CD4-positive, alpha-beta T cell treated with Interleukin-6 for 4 hours (primary cell): ENCODE data around the gene BANF1.
A peak's percentile ranks its signal among the peaks of the same experiment; 100 is the strongest.
"Not testable (repeated sequence)": the region's sequence is repeated elsewhere in the genome, so short reads cannot be mapped to it uniquely, and the experiment has no call there.

Experiments used
- DNase-seq: peaks from one replicate; pipeline ENCODE4 v3.0.0-alpha.2; 2020; ENCODE audit warnings: mixed read lengths

Gene BANF1

DNA sequence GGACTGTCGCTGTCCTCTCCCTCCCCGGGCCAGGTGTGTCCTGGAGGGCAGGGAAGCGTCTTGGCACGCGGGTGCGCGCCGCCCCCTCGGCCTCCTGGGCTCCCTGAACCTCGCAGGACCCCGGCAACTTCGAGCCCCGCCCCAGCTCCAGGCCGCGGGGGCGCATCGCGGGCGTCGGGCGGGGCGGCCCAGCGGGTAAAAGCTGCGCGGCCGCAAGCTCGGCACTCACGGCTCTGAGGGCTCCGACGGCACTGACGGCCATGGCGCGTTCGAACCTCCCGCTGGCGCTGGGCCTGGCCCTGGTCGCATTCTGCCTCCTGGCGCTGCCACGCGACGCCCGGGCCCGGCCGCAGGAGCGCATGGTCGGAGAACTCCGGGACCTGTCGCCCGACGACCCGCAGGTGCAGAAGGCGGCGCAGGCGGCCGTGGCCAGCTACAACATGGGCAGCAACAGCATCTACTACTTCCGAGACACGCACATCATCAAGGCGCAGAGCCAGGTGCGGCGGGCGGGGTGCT is 9.5 kb downstream of the BANF1 start, which contains the start of gene CST6:
Gene CST6 (plus strand): TSS at position 224 of the 519 bp plus-strand sequence. CDS start 37 bp downstream, at position 261.
- DNase-seq = no peak

DNA sequence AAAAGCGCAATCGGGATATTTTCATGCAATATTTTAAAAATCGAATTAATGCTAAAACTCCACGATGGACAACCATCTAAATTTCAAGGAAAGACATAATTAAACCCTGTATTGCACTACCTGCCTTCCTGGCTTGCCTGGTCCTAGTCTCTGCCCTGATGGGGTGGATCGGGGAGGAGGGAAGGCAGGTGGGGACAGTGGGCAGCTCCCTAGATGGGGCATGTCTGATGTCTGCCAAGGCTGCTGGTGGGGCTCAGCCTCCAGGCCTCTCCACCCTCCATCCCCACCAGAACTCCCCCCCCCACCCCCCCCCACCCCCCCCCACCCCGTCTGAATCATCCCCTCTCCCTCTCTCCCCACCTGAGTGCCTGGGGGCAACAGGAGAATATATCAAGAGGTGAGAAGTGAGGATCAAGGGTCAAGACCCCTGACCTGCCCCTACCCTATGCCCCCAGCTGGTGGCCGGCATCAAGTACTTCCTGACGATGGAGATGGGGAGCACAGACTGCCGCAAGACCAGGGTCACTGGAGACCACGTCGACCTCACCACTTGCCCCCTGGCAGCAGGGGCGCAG is 10.2 kb downstream of the BANF1 start:
- DNase-seq = no peak

DNA sequence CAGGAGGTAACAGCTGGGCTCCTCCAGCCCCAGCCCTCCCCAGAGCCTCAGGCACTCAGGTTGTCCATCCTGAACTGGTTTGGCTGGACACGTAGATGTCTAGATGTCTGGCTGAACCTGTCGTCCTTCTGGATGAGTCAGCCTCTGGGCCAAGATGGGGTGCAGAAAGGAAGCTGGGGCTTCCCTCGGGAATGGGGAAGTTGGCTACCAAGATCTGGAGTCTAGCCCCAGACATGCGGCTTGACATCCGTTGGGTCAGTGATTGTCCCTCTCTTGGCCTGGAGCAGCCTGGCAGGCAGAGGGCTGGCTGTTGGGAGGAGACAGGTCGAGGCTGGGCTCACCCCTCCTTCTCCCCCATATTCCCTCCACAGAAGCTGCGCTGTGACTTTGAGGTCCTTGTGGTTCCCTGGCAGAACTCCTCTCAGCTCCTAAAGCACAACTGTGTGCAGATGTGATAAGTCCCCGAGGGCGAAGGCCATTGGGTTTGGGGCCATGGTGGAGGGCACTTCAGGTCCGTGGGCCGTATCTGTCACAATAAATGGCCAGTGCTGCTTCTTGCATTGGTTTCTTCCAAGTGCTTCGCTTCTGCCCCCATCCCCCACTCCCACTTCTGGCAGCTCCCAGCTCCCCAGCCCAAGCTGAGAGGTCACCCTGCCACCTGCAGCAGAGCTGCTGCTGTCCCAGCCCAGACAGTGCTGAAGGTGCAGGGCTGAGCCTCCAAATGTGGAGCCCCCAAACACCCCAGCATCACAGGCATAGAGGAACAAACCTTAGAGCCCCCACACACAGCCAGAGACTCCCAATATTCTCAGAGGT is 10.9 kb downstream of the BANF1 start:
- DNase-seq = no peak

DNA sequence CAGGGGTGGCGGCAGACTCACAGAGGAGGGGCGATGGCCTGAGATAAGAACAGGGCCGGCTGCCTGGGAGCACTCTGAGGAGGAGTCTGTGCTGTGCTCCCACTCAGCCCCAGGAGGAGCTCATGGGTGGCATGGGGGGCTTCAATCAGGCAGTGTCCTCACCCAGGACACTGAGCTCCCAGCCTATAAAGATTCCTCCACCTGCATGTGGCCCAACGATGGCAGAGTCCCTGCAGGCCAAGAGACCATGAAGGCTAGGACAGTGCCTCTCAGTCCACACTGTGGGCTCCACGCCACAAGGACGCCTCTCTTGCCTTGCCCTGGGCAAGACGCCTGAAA is 11.4 kb downstream of the BANF1 start:
- DNase-seq = no peak

DNA sequence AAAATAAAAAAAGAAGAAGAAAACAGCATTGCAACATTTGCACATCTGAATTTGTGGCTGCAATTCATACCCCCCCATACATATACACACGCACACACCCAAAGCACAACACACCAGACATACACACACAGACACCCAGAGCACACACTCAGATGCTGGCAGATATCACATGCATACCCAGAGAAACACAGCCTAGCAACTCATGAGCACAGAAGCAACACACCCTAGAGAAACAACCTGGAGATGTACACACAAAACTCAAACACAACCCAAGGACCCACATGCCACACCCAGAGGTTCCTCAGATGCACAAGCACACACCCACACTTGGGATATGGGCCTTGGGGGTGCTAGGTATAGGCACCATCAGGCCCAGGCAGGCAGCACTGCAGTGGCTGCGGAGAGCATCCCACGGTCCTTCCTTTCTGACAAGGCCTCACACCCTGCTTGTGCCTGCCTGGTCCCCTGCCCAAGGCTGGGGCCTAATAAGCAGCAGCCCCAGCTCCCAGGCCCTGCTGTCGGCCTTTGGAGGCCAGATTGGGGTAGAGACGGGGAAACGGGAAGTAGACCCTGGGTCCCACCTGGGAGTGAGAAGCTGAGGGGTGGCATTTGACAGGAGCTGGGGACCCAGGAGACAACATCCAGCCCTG is 12.6 kb downstream of the BANF1 start:
- no peak for DNase-seq

DNA sequence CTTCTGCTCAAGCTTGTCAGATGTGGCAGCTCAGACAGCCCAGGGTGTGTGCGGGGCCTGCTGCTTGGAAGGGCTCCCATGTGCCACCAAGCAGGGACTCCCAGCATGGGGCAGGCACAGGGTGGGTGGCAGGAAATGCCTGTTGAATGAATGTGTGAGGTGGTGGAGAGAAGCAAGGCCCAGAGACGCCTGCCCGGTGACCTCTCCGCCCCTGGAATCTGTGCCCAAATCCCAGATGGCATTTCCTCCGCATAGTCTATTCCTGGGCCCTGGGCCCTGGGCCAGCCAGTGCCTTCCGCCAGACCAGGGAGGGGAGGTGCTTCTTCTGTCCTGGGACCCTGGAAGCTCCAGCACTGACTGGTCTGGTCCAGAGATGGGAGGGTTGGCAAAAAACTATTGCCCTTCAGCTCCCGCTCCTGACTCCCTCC is 13.2 kb downstream of the BANF1 start:
- DNase-seq = no peak

DNA sequence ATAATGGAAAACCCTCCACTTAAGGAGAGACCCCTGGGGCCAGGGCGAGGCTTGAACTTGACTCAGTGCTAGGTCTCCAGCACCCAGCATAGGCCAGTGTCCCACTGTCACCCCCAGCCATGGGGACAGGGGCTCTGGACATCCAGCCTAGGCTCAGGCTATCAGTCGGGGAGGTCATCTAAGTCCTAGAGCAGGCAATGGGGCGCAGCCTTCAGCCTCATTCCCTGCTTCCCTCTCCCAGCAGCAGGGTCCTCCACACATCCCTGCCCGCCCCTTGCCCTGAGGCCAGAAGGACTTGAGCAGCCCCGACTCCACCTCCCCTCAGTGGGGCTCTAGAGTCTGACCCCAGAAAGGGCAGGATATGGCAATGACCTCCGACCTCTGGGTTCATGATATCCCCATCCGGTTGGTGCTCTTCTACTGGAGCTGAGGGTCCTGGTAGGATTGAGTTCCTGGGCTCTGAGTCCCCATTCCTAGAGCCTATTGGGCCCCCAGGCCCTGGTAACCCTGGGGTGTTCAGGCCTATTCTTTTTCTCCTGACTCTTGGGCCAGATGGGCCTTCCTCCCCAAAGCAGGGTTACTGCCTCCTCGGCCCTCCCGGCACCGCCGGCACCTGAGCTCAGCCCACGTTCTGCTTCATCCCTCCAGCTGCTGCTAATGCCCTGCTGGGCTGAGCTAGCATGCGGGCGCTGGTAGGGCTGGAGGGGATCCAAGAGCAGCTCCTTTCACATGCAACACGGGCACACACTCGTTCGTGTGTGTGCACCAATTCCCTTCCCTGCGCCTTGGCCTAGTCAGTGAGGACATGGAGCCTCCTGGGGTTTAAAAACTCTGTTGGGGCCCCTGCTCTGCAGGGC is 13.9 kb downstream of the BANF1 start:
- DNase-seq = no peak

DNA sequence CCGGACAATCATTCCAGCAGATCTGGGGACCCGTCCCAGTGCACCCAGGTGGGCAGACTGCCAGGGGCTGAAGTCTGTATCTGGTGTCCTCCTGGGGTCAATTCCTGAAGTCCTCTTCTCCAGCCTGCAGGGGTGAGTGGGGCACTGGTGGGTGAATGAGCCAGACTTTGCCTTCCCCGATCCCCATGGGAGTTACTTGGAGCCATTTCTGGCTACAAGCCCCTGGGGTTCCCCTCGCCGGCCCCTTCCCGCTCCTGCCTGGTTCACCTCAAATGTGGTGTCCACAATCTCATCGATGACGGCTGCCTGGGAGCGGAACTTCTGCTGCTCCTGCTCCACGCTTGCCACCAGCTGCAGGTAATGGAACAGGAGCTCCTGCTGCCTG is 14.5 kb downstream of the BANF1 start:
- DNase-seq = no peak

DNA sequence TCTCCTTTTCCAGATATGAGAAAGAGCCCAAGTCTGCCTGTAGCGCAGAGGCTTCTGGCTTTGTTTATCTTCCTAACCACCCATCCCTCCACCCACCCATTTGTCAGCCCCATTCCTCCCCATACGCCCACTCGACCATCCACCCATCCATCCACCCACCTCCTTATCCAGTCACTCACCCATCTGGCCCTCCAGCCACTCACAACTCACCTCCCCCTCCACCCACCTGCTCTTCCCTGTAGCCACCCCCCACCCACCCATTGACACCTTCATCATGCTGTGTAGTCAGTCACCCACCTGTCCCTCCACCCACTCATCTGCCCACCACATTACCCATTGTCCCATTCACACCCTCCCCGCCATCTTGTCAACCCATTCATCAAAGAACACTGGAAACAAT is 15.0 kb downstream of the BANF1 start:
- no peak for DNase-seq

DNA sequence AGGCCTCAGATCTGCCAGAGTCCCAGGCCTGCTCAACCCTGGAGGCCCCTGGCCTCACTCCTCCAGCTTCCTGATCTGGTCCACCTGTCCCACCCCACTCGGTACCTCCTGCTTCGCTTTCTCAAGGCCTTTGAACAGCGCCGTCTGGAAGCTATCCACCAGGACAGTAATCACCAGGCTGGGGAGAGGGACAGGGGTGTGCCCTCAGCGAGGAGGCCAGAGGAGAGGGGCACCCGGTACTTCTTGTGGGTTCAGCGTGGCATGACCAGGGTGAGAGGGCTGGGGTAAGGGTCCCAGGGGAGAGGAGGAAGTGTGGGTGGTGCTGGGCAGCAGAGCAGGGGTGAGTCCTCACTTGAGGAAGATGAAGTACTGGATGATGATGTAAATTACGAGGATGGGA is 17.9 kb downstream of the BANF1 start:
- DNase-seq = no peak

DNA sequence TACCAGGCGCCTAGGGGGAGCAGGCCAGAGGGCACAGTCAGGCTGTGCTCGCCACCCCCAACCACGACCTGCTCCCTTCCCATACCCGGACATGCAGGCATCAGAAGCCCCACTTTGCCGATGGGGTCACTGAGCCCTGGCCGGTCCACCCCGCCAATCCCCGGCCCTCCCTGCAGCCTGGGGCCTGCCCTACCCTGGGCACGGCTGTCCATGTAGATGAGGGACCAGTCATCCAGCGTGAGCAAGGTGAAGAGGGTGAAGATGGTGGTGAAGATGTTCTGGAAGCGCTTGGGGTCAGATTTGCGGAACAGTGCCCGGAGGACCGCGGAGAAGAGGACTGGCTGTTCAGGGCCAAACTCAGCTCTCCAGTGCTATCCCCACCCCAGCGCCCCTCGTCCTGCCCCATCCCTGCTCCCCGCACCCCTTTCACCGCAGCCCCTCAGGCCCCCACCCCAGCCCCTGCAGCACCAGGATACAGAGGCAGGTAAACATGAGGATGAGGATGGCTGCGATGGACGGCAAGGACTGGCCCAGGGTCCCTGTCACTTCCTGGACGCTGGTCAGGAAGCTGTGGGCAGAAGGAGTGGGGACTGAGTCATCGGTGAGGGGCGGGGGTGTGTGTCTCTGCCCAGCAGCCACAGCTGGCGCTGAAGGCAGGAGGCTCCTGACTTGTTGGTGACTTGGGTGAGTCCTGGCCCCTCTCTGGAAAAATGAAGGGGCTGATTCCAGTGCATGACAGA is 18.5 kb downstream of the BANF1 start:
- peak; percentile 19 for DNase-seq

DNA sequence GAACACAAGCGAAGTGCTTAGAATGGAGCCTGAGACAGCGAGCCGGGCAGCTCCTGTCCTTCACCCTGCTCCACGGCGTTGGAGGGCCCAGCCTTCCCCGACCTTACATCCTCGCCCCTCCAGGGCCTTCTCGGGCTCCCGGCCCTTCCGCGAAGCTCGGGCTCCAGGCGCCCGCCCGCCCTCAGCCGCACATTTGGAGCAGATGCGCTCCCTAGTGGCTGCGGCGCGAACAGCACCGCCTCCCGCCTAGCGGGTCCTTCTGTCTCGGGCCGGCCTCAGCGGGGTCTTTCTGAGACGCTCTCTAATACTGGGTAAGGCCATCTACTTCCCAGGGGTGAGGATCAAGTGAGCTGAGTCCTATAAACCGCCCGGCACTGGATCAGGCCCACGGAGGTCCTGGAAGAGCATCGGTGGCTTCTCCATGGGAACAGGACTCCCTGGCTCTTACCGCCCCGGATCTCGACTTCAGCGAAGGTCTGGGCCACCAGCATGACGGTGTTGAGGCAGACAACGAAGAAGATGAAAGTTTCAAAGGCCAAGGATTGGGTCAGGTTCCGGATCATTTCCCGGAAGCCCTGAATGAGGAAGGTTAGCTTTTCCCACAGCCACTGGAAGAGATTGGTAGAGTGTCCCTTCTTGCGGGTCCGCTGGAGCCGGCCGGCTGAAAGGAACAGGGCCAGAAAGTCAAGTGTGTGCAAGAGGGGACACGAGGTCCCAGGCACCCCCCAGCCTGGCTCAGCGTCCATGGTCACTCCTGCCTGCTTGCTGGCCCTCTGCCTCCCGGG is 20.3 kb downstream of the BANF1 start:
- peak; percentile 81 for DNase-seq

DNA sequence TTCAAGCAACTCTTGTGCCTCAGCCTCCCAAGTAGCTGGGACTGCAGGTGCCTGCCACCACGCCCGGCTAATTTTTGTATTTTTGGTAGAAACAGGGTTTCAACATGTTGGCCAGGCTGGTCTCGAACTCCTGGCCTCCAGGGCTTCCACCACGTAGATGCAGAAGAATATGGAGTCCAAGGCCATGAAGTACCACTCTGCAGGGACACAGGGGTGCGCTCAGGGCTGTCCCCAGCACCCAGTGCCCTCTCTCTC is 20.8 kb downstream of the BANF1 start:
- not testable (repeated sequence) for DNase-seq

DNA sequence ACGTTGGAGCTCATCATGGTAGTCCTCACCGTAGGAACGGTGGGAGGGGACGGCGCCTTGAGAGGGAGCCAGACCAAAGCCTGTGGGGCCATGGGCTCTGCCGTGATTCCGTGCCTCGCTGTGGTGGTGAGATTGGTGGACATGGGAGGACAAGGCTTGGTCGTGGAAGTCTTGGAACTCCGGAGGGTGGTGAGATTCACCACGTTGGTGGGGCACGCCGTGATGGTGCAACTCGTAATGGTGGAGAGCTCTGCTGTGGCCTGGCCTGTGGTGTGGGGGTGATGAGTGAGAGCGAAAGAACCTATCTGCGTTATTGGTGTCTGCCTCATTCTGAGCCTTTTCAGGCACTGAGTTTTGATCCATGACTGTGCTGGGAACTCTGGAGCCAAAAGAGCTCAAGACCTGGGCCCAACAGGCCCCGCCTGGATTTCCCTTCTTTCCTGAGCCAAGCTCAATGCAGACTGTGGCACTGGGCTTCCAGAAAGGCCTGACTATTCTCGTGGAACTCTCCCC is 23.8 kb downstream of the BANF1 start, which contains the start of gene CATSPER1:
Gene CATSPER1 (minus strand): TSS at position 463 of the 513 bp plus-strand sequence. CDS start 100 bp downstream, at position 363.
- DNase-seq = no peak

DNA sequence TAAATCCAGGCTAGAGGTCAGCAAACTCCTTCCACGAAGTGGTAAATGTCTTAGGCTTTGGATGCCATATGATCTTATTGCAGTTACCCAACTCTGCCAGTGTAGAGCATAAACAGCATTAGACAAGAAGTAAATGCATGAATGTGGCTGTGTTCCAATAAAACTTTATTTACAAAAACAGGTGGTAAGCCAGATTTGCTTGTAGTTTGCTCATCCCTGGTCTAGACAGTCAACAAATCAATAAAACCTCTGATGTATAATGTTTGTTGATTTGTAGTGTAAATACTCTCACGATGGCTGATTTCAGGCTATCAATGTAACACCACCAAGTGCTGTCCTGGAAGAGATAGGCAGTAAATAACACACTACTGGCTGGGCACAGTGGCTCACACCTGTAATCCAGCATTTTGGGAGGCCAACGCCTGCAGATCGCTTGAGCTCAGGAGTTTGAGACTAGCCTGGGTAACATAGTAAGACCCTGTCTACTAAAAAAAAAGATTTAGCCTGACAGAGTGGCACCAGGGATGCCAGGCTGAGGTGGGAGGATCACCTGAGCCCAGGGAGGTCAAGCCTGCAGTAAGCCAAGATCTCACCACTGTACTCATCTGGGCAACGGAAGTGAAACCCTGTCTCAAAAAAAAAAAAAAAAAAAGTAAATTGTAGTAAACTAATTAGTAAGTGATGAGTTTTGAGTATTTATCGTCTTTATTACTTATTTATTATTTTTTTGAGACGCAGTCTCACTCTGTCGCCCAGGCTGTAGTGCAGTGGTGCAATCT is 30.8 kb downstream of the BANF1 start:
- no peak for DNase-seq

DNA sequence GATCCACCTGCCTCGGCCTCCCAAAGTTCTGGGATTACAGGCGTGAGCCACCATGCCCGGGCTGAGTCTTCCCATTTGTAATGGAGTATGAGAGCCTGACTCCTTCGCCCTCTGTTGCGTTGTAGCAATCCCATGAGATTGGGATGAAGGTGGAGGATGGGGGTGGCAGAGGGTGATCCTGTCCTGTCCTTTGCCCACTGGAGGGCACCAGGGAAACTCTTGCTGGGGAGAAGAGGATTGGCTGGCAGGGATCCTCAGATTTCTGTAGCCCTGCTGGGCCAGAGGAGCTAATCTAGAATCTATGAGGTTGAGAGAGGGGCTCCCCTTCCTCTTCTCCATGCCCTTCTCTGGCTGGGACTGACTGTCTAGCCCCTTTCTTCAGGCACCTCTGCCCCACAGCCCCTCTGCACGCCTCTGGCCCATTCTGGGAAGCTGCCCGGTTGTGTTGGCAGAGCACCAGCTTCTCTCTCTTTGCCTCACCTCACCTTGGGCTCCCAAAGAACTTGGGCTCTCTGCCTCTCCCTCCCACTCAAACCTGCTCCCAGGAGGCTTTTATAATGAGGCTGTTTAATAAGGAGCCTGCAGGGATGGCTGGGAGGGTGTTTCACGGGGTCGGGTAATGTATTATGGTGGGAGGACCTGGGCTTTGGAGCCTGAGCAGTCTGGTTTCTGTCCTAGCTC is 33.5 kb downstream of the BANF1 start:
- no peak for DNase-seq

DNA sequence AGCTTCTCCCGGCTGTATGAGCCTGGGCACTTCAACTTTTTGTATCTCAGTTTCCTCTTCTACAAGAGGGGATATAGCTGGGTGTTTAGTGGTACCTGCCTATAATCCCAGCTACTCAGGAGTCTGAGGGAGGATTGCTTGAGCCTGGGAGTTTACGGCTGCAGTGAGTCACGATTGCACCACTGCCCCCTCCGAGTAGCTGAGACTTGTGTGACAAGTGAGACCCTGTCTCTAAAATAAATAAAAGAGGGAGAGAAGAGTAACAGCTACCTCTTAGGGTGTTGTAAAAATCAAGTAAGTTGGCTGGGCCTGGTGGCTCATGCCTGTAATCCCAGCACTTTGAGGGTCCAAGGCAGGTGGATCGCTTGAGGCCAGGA is 34.0 kb downstream of the BANF1 start:
- no peak for DNase-seq

DNA sequence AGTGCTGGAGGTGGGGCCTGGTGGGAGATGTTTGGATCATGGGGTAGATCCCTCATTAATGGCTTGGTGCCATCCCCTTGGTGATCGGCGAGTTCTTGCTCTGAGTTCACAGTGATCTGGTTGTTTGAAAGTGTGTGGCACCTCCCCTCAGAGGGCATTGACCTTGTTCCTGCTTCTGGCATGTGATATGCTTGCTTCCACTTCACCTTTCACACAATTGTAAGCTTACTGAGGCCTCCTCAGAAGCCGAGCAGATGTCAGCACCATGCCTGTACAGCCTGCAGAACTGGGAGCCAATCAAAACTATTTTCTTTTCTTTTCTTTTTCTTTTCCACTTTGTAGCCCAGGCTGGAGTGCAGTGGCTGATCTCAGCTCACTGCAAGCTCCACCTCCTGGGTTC is 35.0 kb downstream of the BANF1 start:
- no peak for DNase-seq

DNA sequence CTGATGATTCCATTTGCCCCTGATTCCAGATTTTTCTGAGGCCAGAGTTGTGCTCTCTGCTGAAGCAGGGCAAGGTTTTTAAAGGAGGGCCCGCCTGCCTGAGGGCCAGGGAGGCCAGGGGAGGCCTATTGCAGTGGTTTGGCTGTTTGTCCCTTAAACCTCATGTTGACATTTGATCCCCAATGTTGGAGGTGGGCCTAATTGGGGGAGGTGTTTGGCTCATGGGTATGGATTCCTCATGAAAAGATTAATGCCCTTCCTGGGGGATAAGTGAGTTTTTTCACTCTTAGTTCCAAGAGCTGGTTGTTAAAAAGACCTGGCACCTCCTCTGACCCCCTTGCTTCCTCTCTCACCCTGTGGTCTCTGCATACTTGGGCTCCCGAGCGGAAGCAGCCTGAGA is 37.5 kb downstream of the BANF1 start:
- DNase-seq = no peak
